ENCODE data around the gene FFAR2.

FFAR2 gene

GRCh38 chr19:35447606-35448469, at the start of gene FFAR2:
FFAR2 (plus strand) TSS chr19:35448257; CDS start chr19:35449715, 1,458 bp downstream.
- Histone ChIP-seq H3K4me3 (IDR thresholded peaks at IDR 0.05; ENCODE audit: insufficient read depth, low read depth, low read length) (no peak within 1 kb of the TSS), H4K20me1 (ENCODE audit: insufficient read depth) (no peaks in the 10 kb centered on the region), H3K36me3 (ENCODE audit: insufficient read depth) (no peaks in the 10 kb centered on the region), H3K9ac (no peak within 1 kb of the TSS), H3K27me3 (ENCODE audit: insufficient read depth, low read depth) (peaks cover 65% of the 10 kb centered on the region), H2AFZ (ENCODE audit: low read depth) (no peak within 1 kb of the TSS), H3K4me2 (no peak within 1 kb of the TSS), H3K79me2 (ENCODE audit: insufficient read depth, low read depth) (no peaks in the 10 kb centered on the region), H3K4me1 (ENCODE audit: low read depth, poor library complexity, severe bottlenecking) (no peaks in the 10 kb centered on the region), H3K27ac (no peak within 1 kb of the TSS)
- TF ChIP-seq, protein P1, sequence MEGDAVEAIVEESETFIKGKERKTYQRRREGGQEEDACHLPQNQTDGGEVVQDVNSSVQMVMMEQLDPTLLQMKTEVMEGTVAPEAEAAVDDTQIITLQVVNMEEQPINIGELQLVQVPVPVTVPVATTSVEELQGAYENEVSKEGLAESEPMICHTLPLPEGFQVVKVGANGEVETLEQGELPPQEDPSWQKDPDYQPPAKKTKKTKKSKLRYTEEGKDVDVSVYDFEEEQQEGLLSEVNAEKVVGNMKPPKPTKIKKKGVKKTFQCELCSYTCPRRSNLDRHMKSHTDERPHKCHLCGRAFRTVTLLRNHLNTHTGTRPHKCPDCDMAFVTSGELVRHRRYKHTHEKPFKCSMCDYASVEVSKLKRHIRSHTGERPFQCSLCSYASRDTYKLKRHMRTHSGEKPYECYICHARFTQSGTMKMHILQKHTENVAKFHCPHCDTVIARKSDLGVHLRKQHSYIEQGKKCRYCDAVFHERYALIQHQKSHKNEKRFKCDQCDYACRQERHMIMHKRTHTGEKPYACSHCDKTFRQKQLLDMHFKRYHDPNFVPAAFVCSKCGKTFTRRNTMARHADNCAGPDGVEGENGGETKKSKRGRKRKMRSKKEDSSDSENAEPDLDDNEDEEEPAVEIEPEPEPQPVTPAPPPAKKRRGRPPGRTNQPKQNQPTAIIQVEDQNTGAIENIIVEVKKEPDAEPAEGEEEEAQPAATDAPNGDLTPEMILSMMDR (conservative IDR thresholded peaks at IDR 0.05; ENCODE audit: low read depth, low read length): no peak

- no peak overlapping the region for H3K27ac ChIP-seq
- no peaks in the 10 kb centered on the region for H3K36me3 ChIP-seq (ENCODE audit: insufficient read depth)
- H3K4me3 ChIP-seq (IDR thresholded peaks at IDR 0.05; ENCODE audit: insufficient read depth, low read depth, low read length): no peak overlapping the region
- no peaks in the 10 kb centered on the region for H4K20me1 ChIP-seq (ENCODE audit: insufficient read depth)
- TF ChIP-seq, protein P1 (conservative IDR thresholded peaks at IDR 0.05; ENCODE audit: low read depth, low read length): no peak
- no peak overlapping the region for H3K9ac ChIP-seq
- H3K4me2 ChIP-seq: no peak overlapping the region
- no peak overlapping the region for H2AFZ ChIP-seq (ENCODE audit: low read depth)
- H3K27me3 ChIP-seq (ENCODE audit: insufficient read depth, low read depth): peaks cover 33% of the 10 kb centered on the region
- no peaks in the 10 kb centered on the region for H3K4me1 ChIP-seq (ENCODE audit: low read depth, poor library complexity, severe bottlenecking)
- no peaks in the 10 kb centered on the region for H3K79me2 ChIP-seq (ENCODE audit: insufficient read depth, low read depth)
These were observed 49.5 kb upstream of the FFAR2 start for GRCh38 chr19:35398570-35398969.

GRCh38 chr19:35399231-35399630, 48.8 kb upstream of the FFAR2 start:
- Histone ChIP-seq H3K27ac (no peak overlapping the region), H3K4me2 (no peak overlapping the region), H3K9ac (no peak overlapping the region), H3K79me2 (ENCODE audit: insufficient read depth, low read depth) (no peaks in the 10 kb centered on the region), H3K36me3 (ENCODE audit: insufficient read depth) (no peaks in the 10 kb centered on the region), H3K4me3 (IDR thresholded peaks at IDR 0.05; ENCODE audit: insufficient read depth, low read depth, low read length) (no peak overlapping the region), H2AFZ (ENCODE audit: low read depth) (no peak overlapping the region), H3K4me1 (ENCODE audit: low read depth, poor library complexity, severe bottlenecking) (no peaks in the 10 kb centered on the region), H3K27me3 (ENCODE audit: insufficient read depth, low read depth) (peaks cover 33% of the 10 kb centered on the region), H4K20me1 (ENCODE audit: insufficient read depth) (no peaks in the 10 kb centered on the region)
- TF ChIP-seq, protein P1 (conservative IDR thresholded peaks at IDR 0.05; ENCODE audit: low read depth, low read length): no peak

DNA sequence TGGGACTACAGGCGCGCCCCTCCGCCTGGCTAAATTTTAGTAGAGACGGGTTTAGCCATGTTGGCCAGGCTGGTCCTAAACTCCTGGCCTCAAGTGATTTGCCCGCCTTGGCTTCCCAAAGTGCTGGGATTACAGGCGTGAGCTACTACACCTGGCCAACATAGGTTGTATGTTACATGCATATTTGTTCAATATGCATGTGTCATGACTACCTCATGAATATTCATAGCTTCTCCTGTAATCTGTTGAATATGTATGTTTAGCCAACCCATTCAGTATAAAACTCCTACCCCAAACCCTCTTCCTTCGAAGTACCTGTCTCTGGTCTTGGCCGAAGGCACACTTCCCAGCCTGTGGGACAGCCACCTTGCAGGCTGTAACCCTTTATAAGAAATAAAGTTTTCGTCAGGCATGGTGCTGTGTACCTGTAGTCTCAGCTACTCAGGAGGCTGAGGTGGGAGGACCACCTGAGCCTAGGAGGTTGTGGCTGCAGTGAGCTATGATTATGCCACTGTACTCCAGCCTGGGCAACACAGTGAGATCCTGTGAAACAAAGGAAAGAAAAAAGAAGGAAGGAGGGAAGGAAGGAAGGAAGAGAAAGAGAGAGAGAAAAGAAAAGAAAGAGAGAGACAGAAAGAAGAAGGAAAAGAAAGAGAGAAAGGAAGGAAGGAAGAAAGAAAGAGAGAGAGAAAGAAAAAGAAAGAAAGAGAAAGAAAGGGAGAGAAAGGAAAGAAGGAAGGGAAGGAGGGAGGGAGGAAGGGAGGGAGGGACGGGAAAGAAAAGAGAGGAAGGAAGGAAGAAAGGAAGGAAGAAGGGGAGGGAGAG, 47.9 kb upstream of the FFAR2 start:
- Histone ChIP-seq H3K9ac (no peak overlapping the region), H3K4me1 (ENCODE audit: low read depth, poor library complexity, severe bottlenecking) (no peaks in the 10 kb centered on the region), H3K36me3 (ENCODE audit: insufficient read depth) (no peaks in the 10 kb centered on the region), H3K4me3 (IDR thresholded peaks at IDR 0.05; ENCODE audit: insufficient read depth, low read depth, low read length) (no peak overlapping the region), H3K27ac (no peak overlapping the region), H3K79me2 (ENCODE audit: insufficient read depth, low read depth) (no peaks in the 10 kb centered on the region), H3K4me2 (no peak overlapping the region), H3K27me3 (ENCODE audit: insufficient read depth, low read depth) (peaks cover 34% of the 10 kb centered on the region), H2AFZ (ENCODE audit: low read depth) (no peak overlapping the region), H4K20me1 (ENCODE audit: insufficient read depth) (no peaks in the 10 kb centered on the region)
- TF ChIP-seq, protein P1 (conservative IDR thresholded peaks at IDR 0.05; ENCODE audit: low read depth, low read length): no peak

Data from KMS-11 (cell line).